A673 (cell line): ENCODE results near the gene ERMAP. TPM values are rescaled to one million over a fixed set of nuclear protein-coding genes. Genes with fewer than 3 reads are reported as not detected.

Source experiments
- BruUV-seq: library from RNA; stranded (reverse); fragments of 400-500 nt; replicated peaks from 2 replicates; lab custom pipeline; 2021; lab: Mats Ljungman, UMichigan
- CTCF ChIA-PET: fragments of 300-600 bp; sonication (Branson Sonifier 250); formaldehyde crosslinking; loops from one replicate; lab custom pipeline; 2022; ENCODE audit warnings: antibody characterized with exemption; lab: Charles Lee
- POLR2A ChIA-PET: fragments of 300-600 bp; sonication (Branson Sonifier 250); formaldehyde crosslinking; loops from one replicate; lab custom pipeline; 2022; ENCODE audit warnings: antibody characterized with exemption; ENCODE audit not compliant: low non-redundant PET; lab: Charles Lee
- DNase-seq: peaks from one replicate; pipeline ENCODE4 v3.0.0-alpha.2; 2015; ENCODE audit warnings: low spot score
- H3K27ac ChIP-seq: fragments of 200-600 bp; sonication (generic); 2 replicates; pipeline ENCODE4 v1.5.1; 2016; ENCODE audit warnings: mixed run types, low read depth, mild to moderate bottlenecking, mixed read lengths, antibody characterized with exemption, low read length; ENCODE audit not compliant: poor library complexity, severe bottlenecking
- H3K27me3 ChIP-seq: fragments of 200-600 bp; sonication (generic); replicated peaks from 2 replicates; pipeline ENCODE4 v1.6.1; 2017; ENCODE audit warnings: mixed run types, low read depth, mild to moderate bottlenecking, mixed read lengths, antibody characterized with exemption, low read length; ENCODE audit not compliant: insufficient read depth, poor library complexity
- H3K36me3 ChIP-seq: fragments of 200-600 bp; sonication (generic); 2 replicates; pipeline ENCODE4 v1.6.1; 2016; ENCODE audit warnings: mixed run types, mild to moderate bottlenecking, mixed read lengths, antibody characterized with exemption, low read length; ENCODE audit not compliant: insufficient read depth, poor library complexity, severe bottlenecking
- H3K4me1 ChIP-seq: fragments of 200-600 bp; sonication (generic); 2 replicates; pipeline ENCODE4 v1.6.1; 2017; ENCODE audit warnings: mixed run types, mild to moderate bottlenecking, mixed read lengths, antibody characterized with exemption, low read length; ENCODE audit not compliant: insufficient read depth, poor library complexity, severe bottlenecking
- H3K4me3 ChIP-seq: fragments of 200-600 bp; sonication (generic); 2 replicates; pipeline ENCODE4 v1.5.1; 2016; ENCODE audit warnings: low read depth, mixed run types, mild to moderate bottlenecking, mixed read lengths, low read length; ENCODE audit not compliant: poor library complexity, severe bottlenecking
- H3K9me3 ChIP-seq: fragments of 200-600 bp; sonication (generic); 2 replicates; pipeline ENCODE4 v1.6.1; 2016; ENCODE audit warnings: mixed run types, low read depth, mild to moderate bottlenecking, mixed read lengths, antibody characterized with exemption, low read length; ENCODE audit not compliant: poor library complexity, severe bottlenecking
- EZH2 ChIP-seq: fragments of 200-600 bp; sonication (generic); IDR thresholded peaks from 2 replicates; pipeline ENCODE4 v1.6.1; 2017; ENCODE audit warnings: borderline replicate concordance, low read depth, mild to moderate bottlenecking, mixed read lengths, antibody characterized with exemption, low read length; ENCODE audit not compliant: poor library complexity, severe bottlenecking
- intact Hi-C: fragments of 100-400 bp; cut with micrococcal nuclease; formaldehyde crosslinking; loops from one replicate; pipeline ENCODE4 v1.10.0; 2022; ENCODE audit not compliant: unreplicated experiment
- total RNA-seq: library from RNA; stranded (reverse); gene quantifications from 2 replicates; pipeline ENCODE4 v1.2.3, GENCODE V29; 2021
- TF ChIP-seq, protein P1 (sequence below): fragments of 300-800, 200-600 bp; sonication (generic); conservative IDR thresholded peaks from 2 replicates; pipeline ENCODE4 v1.5.1; 2017; ENCODE audit warnings: low read depth, mild to moderate bottlenecking, antibody characterized with exemption, low read length, moderate library complexity, mixed read lengths

ERMAP gene
- total RNA-seq, 1 experiment from 2014 or later = 3.0 TPM

DNA sequence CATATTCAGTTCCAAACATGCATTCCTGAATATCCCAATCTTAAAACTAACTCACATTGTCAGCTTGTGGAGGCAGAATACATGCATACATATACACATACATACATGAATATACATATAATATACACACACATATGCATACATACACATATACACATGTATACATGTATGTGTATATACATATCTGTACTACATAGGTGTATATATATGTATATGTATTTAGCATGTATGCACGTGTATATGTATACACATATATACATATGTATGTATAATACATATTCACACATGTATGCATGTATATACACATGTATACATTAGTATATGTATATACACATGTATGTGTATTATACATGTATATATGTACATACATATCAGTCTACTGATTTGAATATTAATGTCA, 28.3 kb downstream of the ERMAP start:
- no TSS peak for BruUV-seq
- POLR2A ChIA-PET = no interaction called here
- DNase-seq = no peak

DNA sequence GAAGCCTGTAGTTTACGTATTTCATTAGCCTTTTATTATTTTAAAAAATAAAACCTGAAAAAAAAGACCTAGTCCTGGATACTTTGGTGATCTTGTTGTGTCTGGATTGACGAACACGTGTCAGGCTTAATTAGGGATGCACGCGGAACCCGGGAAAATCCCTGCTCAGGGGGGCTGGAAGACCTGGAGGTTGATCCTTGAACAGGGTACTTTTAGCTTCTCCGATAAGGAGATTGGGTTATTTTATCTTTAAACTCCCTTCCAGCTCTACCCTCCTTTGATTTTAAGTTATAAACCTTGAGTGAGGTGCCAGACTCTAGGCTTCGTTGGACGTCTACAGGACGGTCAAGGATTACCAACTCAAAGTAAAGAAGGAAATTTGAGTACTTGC, 28.9 kb downstream of the ERMAP start:
- H3K4me1 ChIP-seq = peaks cover 19% of the 10 kb centered on the region
- H3K9me3 ChIP-seq = no peaks in the 10 kb centered on the region
- intact Hi-C loops = no loop called here
- H3K27me3 ChIP-seq = no peaks in the 10 kb centered on the region
- H3K27ac ChIP-seq = peak overlapping the region; percentile 1
- H3K4me3 ChIP-seq = peak overlapping the region; percentile 85
- ChIA-PET POLR2A (interaction anchor here (0.5 kb wide), 1 partner anchor 17 kb away, joined by 7 read pairs; no protein-coding TSS in a partner anchor), CTCF (interaction anchor here (0.5 to 1.7 kb wide), 4 partner anchors 77 to 1011 kb away, joined by 3 to 6 read pairs (median 4); no protein-coding TSS in a partner anchor)
- peak; percentile 39 for DNase-seq
- no peak for TF ChIP-seq EZH2
- TF ChIP-seq, protein P1, sequence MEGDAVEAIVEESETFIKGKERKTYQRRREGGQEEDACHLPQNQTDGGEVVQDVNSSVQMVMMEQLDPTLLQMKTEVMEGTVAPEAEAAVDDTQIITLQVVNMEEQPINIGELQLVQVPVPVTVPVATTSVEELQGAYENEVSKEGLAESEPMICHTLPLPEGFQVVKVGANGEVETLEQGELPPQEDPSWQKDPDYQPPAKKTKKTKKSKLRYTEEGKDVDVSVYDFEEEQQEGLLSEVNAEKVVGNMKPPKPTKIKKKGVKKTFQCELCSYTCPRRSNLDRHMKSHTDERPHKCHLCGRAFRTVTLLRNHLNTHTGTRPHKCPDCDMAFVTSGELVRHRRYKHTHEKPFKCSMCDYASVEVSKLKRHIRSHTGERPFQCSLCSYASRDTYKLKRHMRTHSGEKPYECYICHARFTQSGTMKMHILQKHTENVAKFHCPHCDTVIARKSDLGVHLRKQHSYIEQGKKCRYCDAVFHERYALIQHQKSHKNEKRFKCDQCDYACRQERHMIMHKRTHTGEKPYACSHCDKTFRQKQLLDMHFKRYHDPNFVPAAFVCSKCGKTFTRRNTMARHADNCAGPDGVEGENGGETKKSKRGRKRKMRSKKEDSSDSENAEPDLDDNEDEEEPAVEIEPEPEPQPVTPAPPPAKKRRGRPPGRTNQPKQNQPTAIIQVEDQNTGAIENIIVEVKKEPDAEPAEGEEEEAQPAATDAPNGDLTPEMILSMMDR = no peak
- peaks cover 17% of the 10 kb centered on the region for H3K36me3 ChIP-seq
- TSS peak; percentile 90 for BruUV-seq

More for the DNA sequence above, 28.3 kb downstream of the ERMAP start:
- H3K27me3 ChIP-seq = no peaks in the 10 kb centered on the region
- TF ChIP-seq EZH2 = no peak
- TF ChIP-seq, protein P1 = no peak
- peaks cover 19% of the 10 kb centered on the region for H3K4me1 ChIP-seq
- H3K36me3 ChIP-seq = peaks cover 10% of the 10 kb centered on the region
- no peak overlapping the region for H3K4me3 ChIP-seq
- CTCF ChIA-PET = no interaction called here
- H3K9me3 ChIP-seq = no peaks in the 10 kb centered on the region
- intact Hi-C loops = no loop called here
- H3K27ac ChIP-seq = no peak overlapping the region

DNA sequence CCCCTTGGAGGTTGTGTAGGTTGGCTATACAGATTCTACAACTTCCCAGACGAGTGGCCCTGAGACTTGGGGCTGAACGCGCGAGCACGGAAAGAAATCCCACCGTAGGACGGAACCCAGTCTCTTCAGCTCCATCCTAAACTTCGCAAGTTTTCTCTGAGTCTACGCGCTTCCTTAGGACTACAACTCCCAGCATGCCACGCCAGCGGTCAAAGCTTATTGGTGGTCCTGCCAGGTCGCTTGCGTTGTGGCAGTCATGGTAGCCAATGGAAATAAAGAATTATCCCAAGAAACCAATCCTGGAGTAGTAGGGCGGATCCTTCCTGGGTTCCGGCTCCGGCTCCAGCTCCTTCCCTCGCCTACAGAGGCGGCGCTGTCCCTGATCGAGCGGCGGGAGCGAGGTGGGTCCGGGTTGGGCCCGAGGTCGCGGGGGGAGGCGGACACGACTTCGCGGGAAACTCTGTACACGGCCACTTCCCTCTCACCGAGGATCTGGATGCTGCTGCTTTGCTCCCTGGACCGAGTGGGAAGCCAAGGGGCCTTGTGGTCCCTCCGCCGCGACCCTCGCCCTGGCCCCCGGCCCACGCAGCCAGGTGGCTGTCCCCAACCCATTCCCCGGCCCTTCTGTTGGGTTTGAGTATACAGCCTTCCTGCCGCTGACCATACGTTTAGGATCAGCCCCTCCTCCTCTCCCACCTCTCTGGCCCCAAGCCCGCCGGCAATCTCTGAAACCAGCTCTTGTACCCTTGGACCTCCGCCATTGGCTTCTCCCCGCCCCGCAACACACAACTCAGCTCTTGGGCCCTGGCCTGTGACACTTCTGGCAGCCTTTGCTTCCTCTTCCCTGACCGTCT, 29.6 kb downstream of the ERMAP start, which contains the start of gene ZNF691:
Gene ZNF691 (plus strand): TSS at position 357 of the 854 bp plus-strand sequence. CDS start 3,046 bp downstream, outside the sequence.
- Histone ChIP-seq H3K36me3 (peaks cover 23% of the 10 kb centered on the region), H3K27me3 (no peaks in the 10 kb centered on the region), H3K27ac (peak within 1 kb of the TSS; percentile 82), H3K9me3 (peaks cover 6% of the 10 kb centered on the region), H3K4me3 (peak within 1 kb of the TSS; percentile 85), H3K4me1 (peaks cover 19% of the 10 kb centered on the region)
- TF ChIP-seq, protein P1 = peak; percentile 57
- TF ChIP-seq EZH2 = no peak
- CTCF ChIA-PET = interaction anchor here (0.5 to 1.7 kb wide), 4 partner anchors 76 to 1011 kb away, joined by 3 to 6 read pairs (median 4); no protein-coding TSS in a partner anchor
- peak; percentile 99 for DNase-seq
- no TSS peak for BruUV-seq
- POLR2A ChIA-PET = interaction anchor here (0.5 kb wide), 1 partner anchor 18 kb away, joined by 7 read pairs; no protein-coding TSS in a partner anchor
- intact Hi-C loops = no loop called here
